HG03565 (cell line): Measurements from ENCODE around the gene CST3.
"Not testable (repeated sequence)": the region's sequence is repeated elsewhere in the genome, so short reads cannot be mapped to it uniquely, and the experiment has no call there.

Experiments
- ATAC-seq: cut with Tn5 transposase; IDR thresholded peaks from one replicate; pipeline ENCODE4 v1.9.1; 2021; ENCODE audit warnings: mild to moderate bottlenecking, moderate library complexity; ENCODE audit not compliant: unreplicated experiment

Gene CST3

GRCh38 chr20:23662276-23662870, 24.6 kb upstream of the CST3 start:
- no peak for ATAC-seq

- no peak for ATAC-seq
Measured at GRCh38 chr20:23661002-23661429, 23.3 kb upstream of the CST3 start.

DNA sequence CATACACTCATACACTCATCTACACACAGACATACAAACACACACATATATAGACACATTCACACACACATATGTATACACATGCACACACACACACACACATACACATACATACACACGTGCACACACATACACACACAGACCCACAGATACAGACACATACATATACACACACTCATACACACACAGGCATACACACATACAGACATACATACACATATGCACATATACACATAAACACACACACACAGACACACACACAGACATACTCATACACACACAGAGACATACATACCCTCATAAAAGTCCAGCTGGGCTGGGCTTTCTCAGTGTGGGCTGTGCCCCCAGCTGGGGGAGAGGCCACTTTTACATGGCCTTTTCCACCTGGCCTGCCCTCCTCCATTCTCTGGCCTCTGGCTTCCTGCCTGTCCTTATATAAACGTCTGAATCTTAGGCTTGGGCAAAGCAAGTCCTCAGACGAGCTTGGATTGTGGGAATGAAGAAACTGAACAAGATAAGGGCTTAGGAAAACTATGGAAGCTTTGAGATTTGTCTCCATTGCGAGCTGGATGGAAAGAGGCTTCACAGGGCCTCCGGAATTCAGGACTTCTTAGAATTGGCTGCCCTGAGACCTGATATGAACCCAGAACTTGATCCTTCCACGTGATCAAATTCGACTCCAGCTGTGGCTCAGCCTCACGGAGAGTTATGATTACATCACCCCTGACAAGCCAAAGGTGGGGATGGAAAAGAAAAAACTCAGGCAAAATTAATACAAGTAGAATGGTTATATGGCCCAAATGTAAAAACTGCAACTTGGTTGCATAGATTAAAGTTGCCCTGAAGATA, 22.5 kb upstream of the CST3 start:
- ATAC-seq: no peak

DNA sequence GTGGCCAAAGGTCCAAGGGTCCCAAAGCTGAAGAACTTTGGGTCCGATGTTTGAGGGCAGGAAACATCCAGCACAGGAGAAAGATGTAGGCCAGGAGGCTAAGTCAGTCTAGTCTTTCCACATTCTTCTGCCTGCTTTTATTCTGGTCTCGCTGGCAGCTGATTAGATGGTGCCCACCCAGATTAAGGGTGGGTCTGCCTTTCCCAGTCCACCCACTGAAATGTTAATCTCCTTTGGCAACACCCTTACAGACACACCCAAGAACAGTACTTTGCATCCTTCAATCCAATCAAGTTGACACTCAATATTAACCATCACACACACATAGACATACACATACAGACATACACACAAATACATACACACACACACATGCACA, 21.8 kb upstream of the CST3 start:
- ATAC-seq: not testable (repeated sequence)

- ATAC-seq: no peak
Measured at GRCh38 chr20:23658989-23659609, 21.3 kb upstream of the CST3 start.

DNA sequence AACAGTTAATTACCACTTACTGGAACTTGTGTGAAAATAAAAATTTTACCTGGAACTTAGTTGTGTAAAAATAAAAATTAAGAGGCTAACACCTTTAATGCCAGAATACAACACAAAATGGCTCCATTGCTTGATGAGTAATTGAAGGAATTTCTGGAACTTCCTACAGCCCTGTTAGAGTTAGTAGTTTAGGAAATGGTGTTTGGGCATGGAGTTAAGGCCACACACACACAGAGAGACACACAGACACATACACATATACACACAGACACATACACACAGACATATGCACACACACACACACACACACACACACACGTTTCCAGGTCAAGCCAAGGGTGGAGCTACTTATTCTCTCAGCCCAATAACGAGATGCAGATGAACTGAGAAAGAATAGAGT, 20.6 kb upstream of the CST3 start:
- no peak for ATAC-seq

DNA sequence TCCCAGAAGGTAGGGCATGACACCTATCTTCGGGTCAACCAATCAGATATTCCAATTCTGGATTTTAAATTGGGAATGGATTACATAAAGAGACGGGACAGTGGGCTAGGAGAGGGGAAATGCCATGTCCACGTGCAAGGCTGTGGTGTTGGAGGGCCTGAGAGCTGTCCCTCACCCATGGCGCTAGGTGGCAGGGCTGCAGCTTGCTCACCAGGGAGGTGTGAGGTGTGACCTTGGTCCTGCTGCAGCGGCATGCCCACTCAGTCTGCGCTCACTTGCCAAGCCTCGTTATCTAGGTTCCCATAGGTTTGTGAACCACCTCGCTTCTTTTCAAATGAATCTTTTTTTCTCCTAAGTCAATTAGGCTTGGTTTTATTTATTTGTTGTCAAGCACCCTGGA, 19.4 kb upstream of the CST3 start:
- no peak for ATAC-seq

GRCh38 chr20:23656372-23656771, 18.6 kb upstream of the CST3 start:
- ATAC-seq: no peak

DNA sequence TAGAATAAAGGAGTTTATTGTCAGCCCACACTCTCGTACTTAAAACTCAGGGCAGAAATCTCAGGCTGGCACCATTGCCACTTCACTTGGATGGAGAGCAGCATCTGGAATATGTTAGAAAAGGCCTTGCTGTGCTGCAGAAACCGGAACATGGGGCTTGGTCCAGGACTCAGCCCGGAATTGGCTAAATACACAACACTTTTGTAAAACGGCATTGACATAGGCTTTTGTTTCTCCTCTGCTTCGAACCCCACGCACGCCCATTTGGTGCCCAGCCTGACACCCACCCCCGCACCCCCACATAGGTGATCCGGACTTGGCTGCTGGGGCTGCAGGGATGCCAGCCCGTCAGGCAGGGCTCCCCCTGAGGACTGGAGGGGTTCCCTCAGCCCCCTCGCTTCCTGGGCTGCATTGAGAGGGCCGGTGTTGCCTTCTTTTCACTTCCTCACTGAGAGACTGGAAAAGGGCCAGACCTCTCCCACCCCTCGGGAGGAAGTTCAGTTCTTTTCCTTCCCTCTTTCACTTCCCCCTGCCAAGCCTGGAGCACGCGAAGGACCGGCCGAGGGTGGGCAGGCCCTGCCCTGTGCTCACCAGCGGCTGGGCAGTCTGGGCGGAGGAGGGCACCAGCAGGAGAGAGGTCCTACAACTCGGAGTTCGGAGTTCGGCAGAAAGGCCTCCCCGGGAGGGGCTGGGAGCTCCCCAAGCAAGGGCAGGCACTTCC, 17.9 kb upstream of the CST3 start:
- no peak for ATAC-seq

DNA sequence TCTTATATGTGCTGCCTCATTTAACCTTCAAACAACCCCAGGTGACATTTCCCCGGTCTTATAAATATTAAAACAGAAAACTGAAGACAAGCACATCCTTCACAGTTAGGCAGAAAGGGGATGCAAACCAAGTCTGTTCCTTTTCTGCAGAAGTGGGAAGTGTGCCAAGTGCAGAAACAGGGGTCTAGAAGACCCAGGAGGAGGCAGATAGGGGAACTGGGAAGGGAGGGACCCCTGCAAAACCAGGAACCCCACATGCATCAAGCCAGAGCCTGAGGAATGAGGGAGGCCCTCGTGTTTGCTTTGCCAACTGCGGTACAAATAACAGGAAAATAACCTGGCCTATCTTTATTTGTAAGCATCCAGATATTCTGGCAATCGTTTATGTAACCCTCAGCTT, 17.0 kb upstream of the CST3 start:
- no peak for ATAC-seq

DNA sequence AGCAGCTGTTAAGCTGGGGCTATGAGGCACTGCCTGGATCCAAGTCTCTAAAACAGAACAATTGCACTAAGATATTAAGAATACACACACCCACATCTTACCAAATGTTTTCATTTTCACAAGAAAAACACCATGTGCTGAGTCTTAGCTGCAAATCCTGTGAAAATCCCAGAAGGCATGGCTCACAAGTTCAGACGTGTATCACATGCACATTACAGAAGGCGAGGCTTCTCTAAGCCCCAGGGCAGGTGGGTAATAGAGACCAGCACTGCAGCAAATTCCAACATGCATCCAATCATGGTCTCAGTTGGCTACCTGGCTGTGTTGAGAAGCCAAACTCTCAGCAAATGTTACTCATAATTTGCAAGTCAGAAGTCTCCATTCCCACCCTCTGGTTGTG, 16.2 kb upstream of the CST3 start:
- no peak for ATAC-seq

- no peak for ATAC-seq
Measured at GRCh38 chr20:23653400-23653938, 15.7 kb upstream of the CST3 start.

DNA sequence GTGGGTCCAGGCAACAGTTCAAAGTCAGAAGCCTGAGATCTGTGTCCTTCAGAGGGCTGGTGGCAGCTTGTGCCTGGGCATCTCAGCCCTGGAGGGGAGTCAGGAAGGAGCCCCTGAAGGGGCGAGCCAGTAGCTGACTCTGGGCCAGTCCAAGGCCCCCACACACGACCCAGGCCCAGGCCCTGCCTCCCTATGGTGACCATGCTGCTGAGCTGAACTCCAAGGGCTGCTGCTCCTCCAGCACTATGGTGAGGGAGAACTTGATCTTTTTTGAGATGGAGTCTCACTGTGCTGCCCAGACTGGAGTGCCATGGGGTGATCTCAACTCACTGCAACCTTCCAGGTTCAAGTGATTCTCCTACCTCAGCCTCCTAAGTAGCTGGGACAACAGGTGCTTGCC, 15.2 kb upstream of the CST3 start:
- ATAC-seq: no peak

GRCh38 chr20:23652371-23652770, 14.6 kb upstream of the CST3 start:
- ATAC-seq: no peak

- ATAC-seq: no peak
Measured at GRCh38 chr20:23651117-23651516, 13.4 kb upstream of the CST3 start.

DNA sequence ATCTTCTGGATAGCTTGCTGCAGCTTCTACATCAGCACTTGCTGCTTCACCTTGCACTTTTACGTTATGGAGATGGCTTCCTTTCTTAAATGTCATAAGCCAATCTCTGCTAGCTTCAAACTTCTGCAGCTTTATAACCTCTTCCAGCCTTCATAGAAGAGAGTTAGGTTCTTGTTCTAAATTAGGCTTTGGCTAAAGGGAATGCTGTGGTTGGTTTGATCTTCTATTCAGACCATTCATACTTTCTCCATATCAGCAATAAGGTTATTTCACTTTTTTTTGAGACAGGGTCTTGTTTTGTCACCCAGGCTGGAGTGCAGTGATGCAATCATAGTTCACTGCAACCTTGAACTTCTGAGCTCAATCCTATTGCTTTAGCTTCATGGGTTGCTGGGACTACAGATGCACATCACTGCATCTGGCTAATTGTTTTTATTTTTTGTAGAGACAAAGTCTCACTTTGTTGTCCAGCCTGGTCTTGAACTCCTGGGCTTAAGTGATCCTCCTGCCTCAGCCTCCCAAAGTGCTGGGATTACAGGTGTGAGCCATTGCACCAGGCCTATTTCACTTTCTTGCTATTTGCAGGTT, 12.2 kb upstream of the CST3 start:
- no peak for ATAC-seq

GRCh38 chr20:23649242-23649641, 11.5 kb upstream of the CST3 start:
- no peak for ATAC-seq

- ATAC-seq: no peak
Measured at GRCh38 chr20:23647346-23647745, 9.6 kb upstream of the CST3 start.

DNA sequence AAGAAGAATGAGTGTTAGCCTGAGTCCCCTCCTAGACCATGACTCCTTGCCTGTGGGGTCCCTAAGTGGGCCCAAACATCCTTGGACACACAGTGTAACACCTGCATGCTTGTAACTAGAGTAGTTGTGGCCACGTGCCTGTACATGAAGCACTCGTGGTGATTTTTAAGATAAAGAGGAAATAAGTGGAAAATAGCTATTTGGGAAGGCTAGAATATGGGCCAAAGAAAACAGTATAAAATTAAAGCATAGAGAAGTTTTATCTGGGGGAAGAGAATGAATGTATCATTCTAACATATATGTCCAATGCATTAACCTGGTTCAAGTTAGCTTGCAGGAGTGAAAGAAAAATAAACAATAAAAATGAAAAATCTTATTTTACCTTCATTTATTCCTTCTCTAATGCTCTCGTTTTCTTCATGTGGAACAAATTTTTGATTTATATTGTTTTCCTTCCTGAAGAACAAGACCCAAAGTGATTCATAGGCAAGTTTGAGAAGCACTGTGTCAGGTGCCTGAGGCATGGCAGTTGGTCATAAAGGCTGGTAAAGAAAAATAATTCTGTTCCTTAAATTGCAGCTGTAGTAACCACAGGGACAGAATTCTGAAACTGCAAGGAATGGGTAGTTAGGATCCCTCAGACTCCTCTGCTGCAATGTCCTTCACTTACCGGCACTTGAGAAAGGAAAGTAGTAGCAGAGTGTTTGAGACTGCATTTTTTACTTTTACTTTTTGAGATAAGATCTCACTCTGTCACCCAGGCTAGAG, 8.5 kb upstream of the CST3 start:
- ATAC-seq: no peak

GRCh38 chr20:23645575-23645974, 7.8 kb upstream of the CST3 start:
- ATAC-seq: no peak
